CD14-positive monocyte (primary cell): ENCODE results near the gene P2RX2. TPM values are rescaled to one million over a fixed set of nuclear protein-coding genes. Genes with fewer than 3 reads are reported as not detected.

Source experiments
- DNase-seq, 3 donors: peaks; one replicate each; pipeline ENCODE4 v3.0.0-alpha.2; 2011 to 2022
- H2AFZ ChIP-seq: 2 replicates; pipeline ENCODE4 v1.6.0; 2012; ENCODE audit warnings: mild to moderate bottlenecking, low read depth, low read length, inconsistent platforms; ENCODE audit not compliant: insufficient read depth, poor library complexity, severe bottlenecking
- H3K27ac ChIP-seq, 2 donors: 1 replicate in 1 of 2; 2 replicates in 1 of 2; pipeline ENCODE4 v1.5.1; 2012 to 2013; ENCODE audit warnings: low read length in 2 of 2, control low read depth in 1 of 2, inconsistent platforms in 1 of 2, low read depth in 1 of 2, mild to moderate bottlenecking in 1 of 2
- H3K27me3 ChIP-seq, 2 donors: one replicate each; pipeline versions ENCODE4 v1.6.0 to v1.6.1; 2011 to 2013; ENCODE audit warnings: low read length in 2 of 2; ENCODE audit not compliant: control insufficient read depth in 2 of 2, insufficient read depth in 2 of 2
- H3K36me3 ChIP-seq, 2 donors: replicated peaks in 1 of 2; 1 replicate in 1 of 2; 2 replicates in 1 of 2; pipeline versions ENCODE4 v1.5.1 to v1.6.1; 2012 to 2013; ENCODE audit warnings: low read length in 2 of 2, control low read depth in 1 of 2, inconsistent platforms in 1 of 2, mild to moderate bottlenecking in 1 of 2; ENCODE audit not compliant: insufficient read depth in 2 of 2, control insufficient read depth in 1 of 2
- H3K4me1 ChIP-seq, 2 donors: 1 replicate in 1 of 2; 2 replicates in 1 of 2; pipeline versions ENCODE4 v1.5.1 to v1.6.1; 2012 to 2013; ENCODE audit warnings: low read length in 2 of 2, control low read depth in 1 of 2, inconsistent platforms in 1 of 2, mild to moderate bottlenecking in 1 of 2, moderate library complexity in 1 of 2; ENCODE audit not compliant: insufficient read depth in 2 of 2, control insufficient read depth in 1 of 2
- H3K4me2 ChIP-seq: replicated peaks from 2 replicates; pipeline ENCODE3; 2012; ENCODE audit warnings: low read length, moderate library complexity, mild to moderate bottlenecking; ENCODE audit not compliant: poor library complexity, severe bottlenecking; ENCODE audit errors: extremely low read depth
- H3K4me3 ChIP-seq, 3 experiments: fragments of 200-600 bp in 1 of 3; sonication (generic) in 1 of 3; replicated peaks in 1 of 3; 1 replicate in 2 of 3; 2 replicates in 1 of 3; pipeline ENCODE4 v1.5.1; 2011 to 2013; ENCODE audit warnings: low read length in 3 of 3, mild to moderate bottlenecking in 3 of 3, control low read depth in 2 of 3, low read depth in 2 of 3, inconsistent platforms in 1 of 3, moderate library complexity in 1 of 3
- H3K79me2 ChIP-seq: 2 replicates; pipeline ENCODE4 v1.6.0; 2012; ENCODE audit warnings: mild to moderate bottlenecking, control low read depth, inconsistent platforms, low read length, moderate library complexity; ENCODE audit not compliant: insufficient read depth
- H3K9ac ChIP-seq: 2 replicates; pipeline ENCODE4 v1.6.0; 2017; ENCODE audit warnings: low read length, mild to moderate bottlenecking; ENCODE audit not compliant: insufficient read depth, poor library complexity, severe bottlenecking
- H3K9me3 ChIP-seq, 2 donors: replicated peaks in 1 of 2; 1 replicate in 1 of 2; 2 replicates in 1 of 2; pipeline versions ENCODE4 v1.5.1 to v1.6.1; 2012 to 2013; ENCODE audit warnings: low read length in 2 of 2, control low read depth in 1 of 2; ENCODE audit not compliant: control insufficient read depth in 1 of 2, insufficient read depth in 1 of 2
- H4K20me1 ChIP-seq: 2 replicates; pipeline ENCODE4 v1.6.0; 2012; ENCODE audit warnings: mild to moderate bottlenecking, low read length, control low read depth, moderate library complexity; ENCODE audit not compliant: insufficient read depth
- H3K27ac Mint-ChIP-seq, 7 donors: one replicate each; pipeline ENCODE4 v1.8.0; 2020; ENCODE audit warnings: mild to moderate bottlenecking in 7 of 7, mixed read lengths in 7 of 7, moderate library complexity in 6 of 7, inconsistent platforms in 2 of 7
- H3K27me3 Mint-ChIP-seq, 3 donors: one replicate each; pipeline ENCODE4 v1.8.0; 2021 to 2022; ENCODE audit warnings: low read depth in 3 of 3, mild to moderate bottlenecking in 3 of 3, mixed read lengths in 3 of 3, moderate library complexity in 3 of 3, inconsistent platforms in 1 of 3
- H3K36me3 Mint-ChIP-seq, 2 donors: one replicate each; pipeline ENCODE4 v1.8.0; 2020; ENCODE audit warnings: mixed read lengths in 2 of 2, inconsistent platforms in 1 of 2, mild to moderate bottlenecking in 1 of 2
- H3K4me1 Mint-ChIP-seq: one replicate; pipeline ENCODE4 v1.8.0; 2020; ENCODE audit warnings: mild to moderate bottlenecking, mixed read lengths
- H3K4me3 Mint-ChIP-seq, 2 donors: one replicate each; pipeline ENCODE4 v1.8.0; 2020; ENCODE audit warnings: mild to moderate bottlenecking in 2 of 2, mixed read lengths in 2 of 2, moderate library complexity in 1 of 2
- H3K9me3 Mint-ChIP-seq, 7 donors: one replicate each; pipeline ENCODE4 v1.8.0; 2020 to 2022; ENCODE audit warnings: mixed read lengths in 7 of 7, mild to moderate bottlenecking in 6 of 7, moderate library complexity in 6 of 7, inconsistent platforms in 2 of 7
- CTCF ChIP-seq: fragments of 200-600 bp; IDR thresholded peaks from one replicate; pipeline ENCODE4 v1.8.0; 2022; ENCODE audit warnings: antibody characterized with exemption, mild to moderate bottlenecking
- WGBS: methylation state at CpG from one replicate; pipeline ENCODE4 v1.1.5; 2013; ENCODE audit warnings: missing lambda C conversion rate; ENCODE audit not compliant: insufficient coverage; 5-methylcytosine and 5-hydroxymethylcytosine counted together
- intact Hi-C, 2 donors: fragments of 100-400 bp; cut with micrococcal nuclease; formaldehyde crosslinking; loops; one replicate each; pipeline versions ENCODE4 v1.15.0 to v1.15.1; 2023
- polyA plus RNA-seq, 3 donors: library from polyadenylated mRNA; depleted of rRNA in 1 of 3; unstranded in 2 of 3; stranded (reverse) in 1 of 3; fragments of 300-500 nt in 2 of 3; fragments of >200 nt in 1 of 3; fragmentation: Illumina TruSeq in 2 of 3; gene quantifications; 1 replicate in 2 of 3; 2 replicates in 1 of 3; pipeline ENCODE4 v1.2.3, GENCODE V29; 2012 to 2021

Gene P2RX2
- polyA plus RNA-seq, 3 donors, result not detected

GRCh38 chr12:132605892-132606291, 12.7 kb upstream of the P2RX2 start:
- H3K36me3 Mint-ChIP-seq, result no peaks in the 10 kb centered on the region
- H3K4me3 Mint-ChIP-seq, result no peak overlapping the region
- no peak overlapping the region for H3K27ac ChIP-seq
- intact Hi-C loops, result no loop called here
- no peak overlapping the region for H3K27ac Mint-ChIP-seq
- no peak for DNase-seq
- 94% methylated on average over 14 of the region's 18 CpGs for WGBS
- H3K9me3 Mint-ChIP-seq, result peaks cover 0 to 17% (median 2%) of the 10 kb centered on the region in 7 donors
- H3K9ac ChIP-seq, result no peak overlapping the region
- H3K9me3 ChIP-seq, result peaks cover 0 to 2% of the 10 kb centered on the region in 2 donors
- H3K27me3 ChIP-seq, result peaks cover 8 to 78% of the 10 kb centered on the region in 2 donors
- no peak for TF ChIP-seq CTCF
- H4K20me1 ChIP-seq, result no peaks in the 10 kb centered on the region
- H3K4me1 Mint-ChIP-seq, result peaks cover 8% of the 10 kb centered on the region
- H3K4me1 ChIP-seq, result peaks cover under 1 to 3% of the 10 kb centered on the region in 2 donors
- H3K4me3 ChIP-seq, result no peak overlapping the region
- no peaks in the 10 kb centered on the region for H3K36me3 ChIP-seq
- H2AFZ ChIP-seq, result no peak overlapping the region
- H3K79me2 ChIP-seq, result no peaks in the 10 kb centered on the region
- no peak overlapping the region for H3K4me2 ChIP-seq
- peaks cover 74 to 96% (median 77%) of the 10 kb centered on the region in 3 donors for H3K27me3 Mint-ChIP-seq

- no peak overlapping the region for H3K4me3 ChIP-seq
- no peaks in the 10 kb centered on the region for H3K4me1 ChIP-seq
- peaks cover 8 to 78% of the 10 kb centered on the region in 2 donors for H3K27me3 ChIP-seq
- no peaks in the 10 kb centered on the region for H3K36me3 ChIP-seq
- H4K20me1 ChIP-seq, result no peaks in the 10 kb centered on the region
- intact Hi-C loops, result no loop called here
- no peak overlapping the region for H3K4me2 ChIP-seq
- TF ChIP-seq CTCF, result no peak
- 70% methylated on average over 13 of the region's 16 CpGs for WGBS
- Mint-ChIP-seq H3K9me3 (peaks cover 3 to 22% (median 7%) of the 10 kb centered on the region in 7 donors), H3K4me3 (peak overlapping the region in 1 of 2 donors; percentile 56), H3K27ac (no peak overlapping the region), H3K27me3 (peaks cover 76 to 96% (median 78%) of the 10 kb centered on the region in 3 donors), H3K36me3 (no peaks in the 10 kb centered on the region), H3K4me1 (peaks cover 6% of the 10 kb centered on the region)
- H2AFZ ChIP-seq, result no peak overlapping the region
- H3K27ac ChIP-seq, result no peak overlapping the region
- no peak for DNase-seq
- H3K79me2 ChIP-seq, result no peaks in the 10 kb centered on the region
- H3K9me3 ChIP-seq, result peaks cover 3 to 6% of the 10 kb centered on the region in 2 donors
- no peak overlapping the region for H3K9ac ChIP-seq
These were observed 12.1 kb upstream of the P2RX2 start for GRCh38 chr12:132606466-132606865.
